Stimulated activated CD8-positive, alpha-beta memory T cell treated with anti-CD3 and anti-CD28 coated beads, Interleukin-2, amount 100 ng/mL, for 1 hour (primary cell): ENCODE data around the gene MYADML2.
"Not testable (repeated sequence)": the region's sequence is repeated elsewhere in the genome, so short reads cannot be mapped to it uniquely, and the experiment has no call there.

Experiments used
- DNase-seq, 2 donors: peaks; one replicate each; pipeline ENCODE4 v3.0.0-alpha.2; 2020; ENCODE audit warnings: low read depth in 2 of 2

Gene MYADML2

GRCh38 chr17:81947189-81947588 is at the start of gene MYADML2:
TSS of gene MYADML2 (minus strand) at chr17:81947233. CDS start at chr17:81941741, 5,492 bp downstream.
- no peak for DNase-seq

GRCh38 chr17:81996232-81996756 is 49.3 kb upstream of the MYADML2 start:
- no peak for DNase-seq

GRCh38 chr17:81995463-81996231 is 48.6 kb upstream of the MYADML2 start:
- no peak for DNase-seq

- no peak for DNase-seq
Measured at GRCh38 chr17:81994593-81995462, 47.8 kb upstream of the MYADML2 start.

- no peak for DNase-seq
Measured at GRCh38 chr17:81993729-81994592, 46.9 kb upstream of the MYADML2 start.

- no peak for DNase-seq
Measured at GRCh38 chr17:81992306-81993102, 45.5 kb upstream of the MYADML2 start.

- DNase-seq, result no peak
Measured at GRCh38 chr17:81991684-81992305, 44.8 kb upstream of the MYADML2 start.

GRCh38 chr17:81990836-81991683 is 44.0 kb upstream of the MYADML2 start:
- DNase-seq, result no peak

- DNase-seq, result no peak
Measured at GRCh38 chr17:81987161-81987770, 40.2 kb upstream of the MYADML2 start.

GRCh38 chr17:81986606-81987005 is 39.6 kb upstream of the MYADML2 start:
- no peak for DNase-seq

- DNase-seq, result no peak
Measured at GRCh38 chr17:81984773-81985410, 37.9 kb upstream of the MYADML2 start.

GRCh38 chr17:81983639-81984373 is 36.8 kb upstream of the MYADML2 start:
- no peak for DNase-seq

- DNase-seq, result no peak
Measured at GRCh38 chr17:81983011-81983638, 36.1 kb upstream of the MYADML2 start.

- not testable (repeated sequence) for DNase-seq
Measured at GRCh38 chr17:81981511-81981910, 34.5 kb upstream of the MYADML2 start.

- no peak for DNase-seq
Measured at GRCh38 chr17:81980707-81981343, 33.8 kb upstream of the MYADML2 start.

- DNase-seq, result no peak
Measured at GRCh38 chr17:81980122-81980521, 33.1 kb upstream of the MYADML2 start.
